Measurements from ENCODE around the gene KCTD10. TPM values are rescaled to one million over a fixed set of nuclear protein-coding genes. Genes with fewer than 3 reads are reported as not detected.

The KCTD10 gene
- total and polyA plus RNA-seq, 9 of the 15 experiments (the other 6 are each of a cell fraction or from before 2014, with no cell fraction given) = 1.9 to 37.5 (median 15.7) TPM

GRCh38 chr12:109518820-109519665 lies 41.9 kb upstream of the KCTD10 start (continued):
- peak; percentile 43 to 68 for TF ChIP-seq RAD21 (CRISPR knock-in tag; conservative IDR thresholded peaks at IDR 0.05 in 1 of 2, IDR thresholded peaks at IDR 0.05 in 1 of 2)

- Histone ChIP-seq H3K4me2 (ENCODE audit: insufficient read depth, low read length) (no peak overlapping the region), H3K79me2 (ENCODE audit: control insufficient read depth, insufficient read depth, low read length) (no peaks in the 10 kb centered on the region), H3K4me1 (replicated peaks in 1 of 2; ENCODE audit: control insufficient read depth in 2 of 2, insufficient read depth in 2 of 2, low read length in 2 of 2) (no peaks in the 10 kb centered on the region), H3K9ac (ENCODE audit: insufficient read depth in 1 of 2, low read depth in 2 of 2, low read length in 2 of 2) (no peak overlapping the region), H3K4me3 (no peak overlapping the region), H2AFZ (ENCODE audit: low read depth, low read length) (no peak overlapping the region), H4K20me1 (replicated peaks; ENCODE audit: control insufficient read depth, insufficient read depth, low read length) (no peaks in the 10 kb centered on the region), H3K27ac (ENCODE audit: extremely low read depth, low read depth, low read length) (no peak overlapping the region), H3K27me3 (ENCODE audit: control insufficient read depth in 2 of 2, insufficient read depth in 2 of 2, low read length in 2 of 2) (no peaks in the 10 kb centered on the region), H3K36me3 (ENCODE audit: control insufficient read depth, insufficient read depth, low read length) (peaks cover 50% of the 10 kb centered on the region), H3K9me3 (replicated peaks; ENCODE audit: control insufficient read depth, insufficient read depth, low read depth, low read length) (no peaks in the 10 kb centered on the region), H3K9me1 (ENCODE audit: control insufficient read depth, insufficient read depth, low read length) (peaks cover 2% of the 10 kb centered on the region)
- ChIA-PET CTCF (ENCODE audit: low intra/inter-chr PET ratio) (interaction anchor here (2.6 kb wide), 1 partner anchor 258 kb away, joined by 14 read pairs; no protein-coding TSS in a partner anchor), POLR2A (interaction anchor here (0.9 to 1.2 kb wide), 2 partner anchors 13 to 91 kb away, joined by 3 to 4 read pairs; no protein-coding TSS in a partner anchor)
- in situ Hi-C loops (cut with MboI) = loop anchor here (5.0 kb wide), 1 partner anchor 260 kb away; no protein-coding TSS in a partner anchor
- intact Hi-C loops (cut with micrococcal nuclease) = loop anchor here (1.0 to 10.0 kb wide), 3 partner anchors 77 to 258 kb away; no protein-coding TSS in a partner anchor
- ATAC-seq (no peak), FAIRE-seq (no peak), DNase-seq (ENCODE audit: extremely low read depth in 1 of 4, low spot score in 3 of 4) (peak in 1 of 4 experiments; percentile 8)
- 50% methylated on average over 6 of the region's 6 CpGs for whole genome bisulfite sequencing (ENCODE audit: insufficient coverage, low coverage, missing lambda C conversion rate)
- TF ChIP-seq TAF1 (IDR thresholded peaks at IDR 0.05; ENCODE audit: control insufficient read depth, extremely low read depth, insufficient read depth, low read length, severe bottlenecking) (no peak), BRD4 (IDR thresholded peaks at IDR 0.05) (no peak), BHLHE40 (IDR thresholded peaks at IDR 0.05; ENCODE audit: low read length) (peak; percentile 64), TFAP4 (CRISPR knock-in tag; IDR thresholded peaks at IDR 0.05; ENCODE audit: borderline replicate concordance) (peak; percentile 40; the same call in 1 of the 2 replicates), ZNF436 (CRISPR knock-in tag; IDR thresholded peaks at IDR 0.05) (no peak)
- BruUV-seq (replicated peaks) = no TSS peak
Measured at GRCh38 chr12:109517619-109518018, 40.5 kb upstream of the KCTD10 start.
